Measurements from ENCODE around the gene PHF11. TPM values are rescaled to one million over a fixed set of nuclear protein-coding genes. Genes with fewer than 3 reads are reported as not detected.

The PHF11 gene
- total RNA-seq: 16.7 and 32.7 TPM in 2 replicates

DNA sequence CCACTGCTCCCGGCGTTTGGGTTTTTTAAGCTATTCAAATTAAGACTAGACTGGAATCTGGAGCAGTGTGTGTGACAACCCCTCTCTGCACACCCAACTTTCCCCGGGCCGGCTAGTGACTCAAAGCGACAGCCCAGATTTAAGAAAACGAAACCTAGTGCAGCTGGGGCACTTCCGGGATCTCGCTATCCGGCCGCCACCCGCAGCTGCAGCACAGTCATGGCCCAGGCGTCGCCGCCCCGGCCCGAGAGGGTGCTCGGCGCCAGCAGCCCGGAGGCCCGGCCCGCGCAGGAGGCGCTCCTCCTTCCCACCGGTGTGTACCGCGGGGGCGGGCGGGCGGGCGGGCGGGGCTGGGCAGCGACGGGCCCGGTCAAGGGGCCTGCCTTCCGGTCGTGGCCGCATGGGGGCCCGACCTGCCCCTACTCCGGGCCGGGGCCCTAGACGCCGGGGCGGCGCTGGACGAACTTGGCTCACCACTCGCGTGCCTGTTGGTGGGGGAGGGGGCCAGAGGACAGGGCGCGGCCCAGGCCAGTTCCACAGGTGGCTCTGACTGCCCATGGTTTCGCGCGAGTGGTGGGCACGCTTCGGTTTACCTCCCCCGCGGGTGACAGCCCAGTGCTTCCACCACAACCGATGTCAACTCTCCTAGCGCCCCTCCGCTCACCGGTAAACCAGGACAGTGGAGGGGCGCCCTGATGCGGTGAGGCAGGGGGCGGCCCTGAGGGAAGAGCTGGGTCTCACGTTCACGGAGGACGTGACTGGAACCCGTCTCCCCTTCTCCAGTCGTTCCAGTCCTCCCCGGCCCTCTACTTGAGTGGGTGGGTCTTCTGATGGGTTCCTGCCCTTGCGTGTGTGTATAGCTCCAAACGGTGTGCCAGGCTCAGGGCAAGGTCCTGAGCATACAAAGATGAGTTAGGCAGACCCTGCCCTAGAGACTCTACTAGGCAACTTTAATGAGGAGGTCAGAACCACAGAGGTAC is at the start of gene PHF11:
PHF11 (plus strand) TSS at position 171 of the 980 bp plus-strand sequence; CDS start at position 220, 49 bp downstream.

Other genes with a start within 250 kb of the PHF11 start
- gene CDADC1, start 248.0 kb upstream of the PHF11 start, total RNA-seq: 4.7 and 7.0 TPM in 2 replicates
- gene CAB39L, start 51.9 kb upstream of the PHF11 start, total RNA-seq: 4.2 and 6.7 TPM in 2 replicates
- gene SETDB2, start 51.7 kb upstream of the PHF11 start, total RNA-seq: 2.2 and 5.1 TPM in 2 replicates
- 14.9 and 16.8 TPM in 2 replicates for gene RCBTB1, start 89.6 kb downstream of the PHF11 start, total RNA-seq
- not detected in 2 replicates for gene ARL11, start 132.6 kb downstream of the PHF11 start, total RNA-seq
- gene EBPL, start 195.5 kb downstream of the PHF11 start, total RNA-seq: 78.4 and 93.9 TPM in 2 replicates